ENCODE data around the gene UHMK1.
"Not testable (repeated sequence)": the region's sequence is repeated elsewhere in the genome, so short reads cannot be mapped to it uniquely, and the experiment has no call there.

Gene UHMK1

DNA sequence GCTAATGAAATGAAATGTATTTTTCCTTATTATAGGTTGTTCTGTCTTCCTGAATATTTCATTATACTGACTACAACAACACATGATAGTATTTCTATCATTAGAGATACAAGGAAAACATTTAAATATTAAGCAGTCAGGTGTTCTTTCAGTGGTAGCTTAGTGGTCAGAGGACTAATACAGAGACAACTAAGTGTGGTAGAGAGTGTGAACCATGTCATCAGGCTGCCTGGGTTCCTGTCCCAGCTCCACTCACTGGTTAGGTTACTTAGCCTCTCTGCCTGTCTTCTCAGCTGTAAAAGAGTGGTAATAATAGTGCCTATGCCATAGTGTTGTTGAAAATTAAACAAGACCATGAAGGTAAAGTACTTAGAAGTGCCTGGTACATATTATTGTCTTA lies 67.8 kb downstream of the UHMK1 start:
- DNase-seq, result no peak
- Histone ChIP-seq H3K4me3 (ENCODE audit: low read depth, low read length) (no peak overlapping the region), H3K27me3 (no peaks in the 10 kb centered on the region), H3K9me3 (no peaks in the 10 kb centered on the region), H3K36me3 (peaks cover 12% of the 10 kb centered on the region; the same call in 1 of the 2 replicates), H3K4me1 (no peaks in the 10 kb centered on the region)
- TF ChIP-seq, protein P1, sequence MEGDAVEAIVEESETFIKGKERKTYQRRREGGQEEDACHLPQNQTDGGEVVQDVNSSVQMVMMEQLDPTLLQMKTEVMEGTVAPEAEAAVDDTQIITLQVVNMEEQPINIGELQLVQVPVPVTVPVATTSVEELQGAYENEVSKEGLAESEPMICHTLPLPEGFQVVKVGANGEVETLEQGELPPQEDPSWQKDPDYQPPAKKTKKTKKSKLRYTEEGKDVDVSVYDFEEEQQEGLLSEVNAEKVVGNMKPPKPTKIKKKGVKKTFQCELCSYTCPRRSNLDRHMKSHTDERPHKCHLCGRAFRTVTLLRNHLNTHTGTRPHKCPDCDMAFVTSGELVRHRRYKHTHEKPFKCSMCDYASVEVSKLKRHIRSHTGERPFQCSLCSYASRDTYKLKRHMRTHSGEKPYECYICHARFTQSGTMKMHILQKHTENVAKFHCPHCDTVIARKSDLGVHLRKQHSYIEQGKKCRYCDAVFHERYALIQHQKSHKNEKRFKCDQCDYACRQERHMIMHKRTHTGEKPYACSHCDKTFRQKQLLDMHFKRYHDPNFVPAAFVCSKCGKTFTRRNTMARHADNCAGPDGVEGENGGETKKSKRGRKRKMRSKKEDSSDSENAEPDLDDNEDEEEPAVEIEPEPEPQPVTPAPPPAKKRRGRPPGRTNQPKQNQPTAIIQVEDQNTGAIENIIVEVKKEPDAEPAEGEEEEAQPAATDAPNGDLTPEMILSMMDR (IDR thresholded peaks at IDR 0.05; ENCODE audit: low read depth, low read length), result no peak

DNA sequence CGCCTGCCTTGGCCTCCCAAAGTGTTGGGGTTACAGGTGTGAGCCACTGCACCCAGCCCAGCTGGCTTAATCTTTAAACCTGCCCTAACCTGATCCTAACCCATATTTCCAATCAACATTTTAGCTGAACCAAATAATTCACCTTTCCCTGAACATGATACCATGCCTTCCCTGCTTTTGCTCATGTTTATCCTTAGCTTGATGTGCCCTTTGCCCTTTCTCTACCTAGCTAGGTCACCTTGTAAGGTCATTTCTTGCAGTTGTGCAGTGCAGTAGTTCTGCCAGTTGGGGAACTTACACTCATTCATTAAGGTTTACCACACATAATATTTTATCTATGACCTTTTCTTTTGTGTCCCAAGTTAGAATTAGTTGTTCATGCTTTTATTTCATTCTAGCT lies 69.3 kb downstream of the UHMK1 start:
- no peak for DNase-seq
- Histone ChIP-seq H3K36me3 (peaks cover 12% of the 10 kb centered on the region; the same call in 1 of the 2 replicates), H3K4me1 (no peaks in the 10 kb centered on the region), H3K4me3 (ENCODE audit: low read depth, low read length) (no peak overlapping the region), H3K27me3 (no peaks in the 10 kb centered on the region), H3K9me3 (no peaks in the 10 kb centered on the region)
- TF ChIP-seq, protein P1 (IDR thresholded peaks at IDR 0.05; ENCODE audit: low read depth, low read length), result no peak

DNA sequence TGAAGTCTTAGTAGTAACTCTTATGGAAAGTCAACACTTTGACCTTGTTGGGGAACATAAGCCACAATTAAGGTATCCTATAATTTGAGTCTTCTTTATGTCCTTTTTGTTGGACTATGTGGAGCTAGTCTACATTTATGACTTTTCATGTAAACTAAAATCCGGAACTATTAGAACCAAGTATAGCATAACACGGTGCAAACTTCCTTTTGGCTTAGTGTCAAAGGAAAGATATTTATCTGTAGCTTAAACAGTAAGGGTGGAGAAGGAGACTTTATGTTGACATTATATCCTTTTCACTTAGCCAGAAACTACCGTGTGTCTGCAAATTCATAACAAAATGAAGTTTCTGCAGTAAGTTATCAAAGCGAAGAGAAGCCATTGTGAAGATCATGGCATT lies 71.2 kb downstream of the UHMK1 start:
- H3K4me1 ChIP-seq, result no peaks in the 10 kb centered on the region
- no peak overlapping the region for H3K4me3 ChIP-seq (ENCODE audit: low read depth, low read length)
- H3K9me3 ChIP-seq, result no peaks in the 10 kb centered on the region
- TF ChIP-seq, protein P1 (IDR thresholded peaks at IDR 0.05; ENCODE audit: low read depth, low read length), result no peak
- H3K27me3 ChIP-seq, result no peaks in the 10 kb centered on the region
- H3K36me3 ChIP-seq, result peaks cover 12% of the 10 kb centered on the region; the same call in 1 of the 2 replicates
- DNase-seq, result no peak

DNA sequence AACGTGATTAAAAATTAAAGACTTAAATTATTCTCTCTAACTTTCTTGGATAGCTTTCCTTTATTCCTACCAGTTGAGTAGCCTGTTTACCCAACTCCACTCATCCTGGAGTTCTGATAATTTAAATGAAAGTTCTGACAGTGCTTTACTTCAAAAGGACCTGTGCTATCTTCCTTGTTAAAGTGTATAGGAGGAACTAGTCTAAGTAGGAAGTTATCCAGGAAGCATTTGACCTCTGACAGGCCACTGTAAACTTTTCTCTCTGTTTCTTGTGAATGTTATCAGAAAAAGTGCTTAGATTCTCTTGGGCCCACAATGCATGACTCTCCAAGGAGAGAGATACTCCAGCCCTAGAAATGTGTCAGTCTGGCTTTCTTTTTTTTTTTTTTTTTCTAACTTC lies 73.1 kb downstream of the UHMK1 start:
- no peak overlapping the region for H3K4me3 ChIP-seq (ENCODE audit: low read depth, low read length)
- H3K4me1 ChIP-seq, result no peaks in the 10 kb centered on the region
- TF ChIP-seq, protein P1 (IDR thresholded peaks at IDR 0.05; ENCODE audit: low read depth, low read length), result no peak
- DNase-seq, result no peak
- no peaks in the 10 kb centered on the region for H3K27me3 ChIP-seq
- H3K9me3 ChIP-seq, result no peaks in the 10 kb centered on the region
- peaks cover 12% of the 10 kb centered on the region; the same call in 1 of the 2 replicates for H3K36me3 ChIP-seq

DNA sequence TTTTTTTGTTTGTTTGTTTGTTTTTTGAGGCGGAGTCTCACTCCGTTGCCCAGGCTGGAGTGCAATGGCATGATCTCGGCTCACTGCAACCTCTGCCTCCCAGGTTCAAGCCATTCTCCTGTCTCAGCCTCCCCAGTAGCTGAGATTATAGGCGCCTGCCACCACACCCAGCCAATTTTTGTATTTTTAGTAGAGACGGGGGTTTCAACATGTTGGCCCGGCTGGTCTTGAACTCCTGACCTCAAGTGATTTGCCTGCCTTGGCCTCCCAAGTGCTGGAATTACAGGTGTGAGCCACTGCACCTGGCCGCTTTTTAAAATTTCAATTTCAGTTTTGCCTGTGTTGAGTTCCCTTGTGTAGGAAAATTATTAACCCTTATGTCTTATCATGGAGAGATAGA lies 73.5 kb downstream of the UHMK1 start:
- not testable (repeated sequence) for H3K27me3 ChIP-seq; H3K4me1 ChIP-seq; H3K9me3 ChIP-seq; H3K4me3 ChIP-seq (ENCODE audit: low read depth, low read length); DNase-seq
- peaks cover 12% of the 10 kb centered on the region; the same call in 1 of the 2 replicates for H3K36me3 ChIP-seq

DNA sequence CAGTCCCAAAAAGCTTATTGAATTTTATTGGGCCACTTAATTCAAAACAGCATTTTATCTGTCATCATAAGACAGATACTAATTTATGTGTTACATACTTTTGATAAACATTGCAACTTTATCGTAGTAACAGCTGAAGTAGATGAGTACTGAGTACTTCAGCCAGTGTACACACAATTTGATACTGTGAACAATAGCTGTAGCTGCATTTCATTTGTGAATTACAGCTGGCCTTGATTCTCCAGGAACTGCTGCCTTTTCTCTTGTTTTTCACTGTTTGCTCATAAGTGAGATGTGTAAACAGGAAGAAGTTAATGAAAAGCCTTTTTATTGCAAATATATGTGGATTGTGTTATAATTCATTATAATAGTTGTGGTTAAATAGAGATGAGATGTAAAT lies 74.1 kb downstream of the UHMK1 start:
- DNase-seq, result no peak
- no peak overlapping the region for H3K4me3 ChIP-seq (ENCODE audit: low read depth, low read length)
- no peaks in the 10 kb centered on the region for H3K4me1 ChIP-seq
- H3K9me3 ChIP-seq, result no peaks in the 10 kb centered on the region
- peaks cover 11% of the 10 kb centered on the region; the same call in 1 of the 2 replicates for H3K36me3 ChIP-seq
- no peaks in the 10 kb centered on the region for H3K27me3 ChIP-seq
- TF ChIP-seq, protein P1 (IDR thresholded peaks at IDR 0.05; ENCODE audit: low read depth, low read length), result no peak

DNA sequence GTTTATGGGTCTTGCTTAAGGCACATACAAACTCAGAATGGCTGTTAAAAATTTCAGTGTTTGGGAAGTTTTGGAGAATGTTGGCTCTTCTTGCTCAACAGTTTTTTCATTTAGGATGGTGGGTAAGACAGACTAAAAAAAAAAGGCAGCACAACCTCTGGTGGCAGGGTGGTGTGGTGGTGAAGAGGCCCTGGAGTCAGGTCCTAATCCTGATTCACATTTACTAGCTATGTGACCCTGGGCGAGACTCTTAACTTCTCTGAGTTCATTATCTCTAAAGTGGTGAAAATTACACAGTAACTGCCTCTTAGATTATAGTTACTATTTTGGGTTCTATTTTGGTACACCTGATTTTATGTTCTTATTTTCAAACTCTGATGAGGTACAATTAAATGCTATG lies 75.5 kb downstream of the UHMK1 start:
- Histone ChIP-seq H3K4me3 (ENCODE audit: low read depth, low read length) (no peak overlapping the region), H3K4me1 (no peaks in the 10 kb centered on the region), H3K36me3 (peaks cover 7% of the 10 kb centered on the region; the same call in 1 of the 2 replicates), H3K9me3 (no peaks in the 10 kb centered on the region), H3K27me3 (no peaks in the 10 kb centered on the region)
- TF ChIP-seq, protein P1 (IDR thresholded peaks at IDR 0.05; ENCODE audit: low read depth, low read length), result no peak
- DNase-seq, result no peak
